IPS-11a (cell line): ENCODE measurements around the gene HOOK2.
"Not testable (repeated sequence)": the region's sequence is repeated elsewhere in the genome, so short reads cannot be mapped to it uniquely, and the experiment has no call there.

Source experiments
- H3K4me3 ChIP-seq: one replicate; pipeline ENCODE4 v1.5.1; 2013; ENCODE audit warnings: low read depth, low read length, control low read depth

HOOK2 gene

GRCh38 chr19:12723381-12723640, 52.0 kb downstream of the HOOK2 start:
- peak overlapping the region; percentile 89 for H3K4me3 ChIP-seq

- H3K4me3 ChIP-seq = peak overlapping the region; percentile 89
Observed at GRCh38 chr19:12722566-12723380, 52.6 kb downstream of the HOOK2 start.

GRCh38 chr19:12721656-12722565, 53.4 kb downstream of the HOOK2 start:
- H3K4me3 ChIP-seq = peak overlapping the region; percentile 89

GRCh38 chr19:12720851-12721655, 54.3 kb downstream of the HOOK2 start:
- H3K4me3 ChIP-seq = peak overlapping the region; percentile 89

- no peak overlapping the region for H3K4me3 ChIP-seq
Observed at GRCh38 chr19:12720296-12720695, 55.1 kb downstream of the HOOK2 start.

GRCh38 chr19:12715929-12716328, 59.4 kb downstream of the HOOK2 start:
- no peak overlapping the region for H3K4me3 ChIP-seq

GRCh38 chr19:12715102-12715501, 60.2 kb downstream of the HOOK2 start:
- no peak overlapping the region for H3K4me3 ChIP-seq

- not testable (repeated sequence) for H3K4me3 ChIP-seq
Observed at GRCh38 chr19:12713304-12713703, 62.0 kb downstream of the HOOK2 start.
